Rectal smooth muscle tissue (tissue), 1 donor: ENCODE measurements around the gene SLIT3.
"Not testable (repeated sequence)": the region's sequence is repeated elsewhere in the genome, so short reads cannot be mapped to it uniquely, and the experiment has no call there.

ENCODE experiments used
- H3K27ac ChIP-seq: one replicate; pipeline ENCODE4 v1.7.0; 2013; ENCODE audit warnings: low read depth, low read length, inconsistent platforms
- H3K27me3 ChIP-seq: one replicate; pipeline ENCODE4 v1.7.0; 2013; ENCODE audit warnings: low read length; ENCODE audit not compliant: control insufficient read depth, insufficient read depth
- H3K36me3 ChIP-seq: one replicate; pipeline ENCODE4 v1.7.0; 2013; ENCODE audit warnings: low read length; ENCODE audit not compliant: control insufficient read depth, insufficient read depth
- H3K4me1 ChIP-seq: one replicate; pipeline ENCODE4 v1.7.0; 2013; ENCODE audit warnings: low read length; ENCODE audit not compliant: control insufficient read depth, insufficient read depth
- H3K4me3 ChIP-seq: one replicate; pipeline ENCODE4 v1.7.0; 2013; ENCODE audit warnings: low read length
- H3K9ac ChIP-seq: one replicate; pipeline ENCODE4 v1.7.0; 2013; ENCODE audit warnings: low read length

SLIT3 gene

GRCh38 chr5:168630958-168631357, 670.0 kb downstream of the SLIT3 start:
- H3K27me3 ChIP-seq, H3K36me3 ChIP-seq, H3K27ac ChIP-seq: not testable (repeated sequence)

GRCh38 chr5:168624850-168625364, 676.0 kb downstream of the SLIT3 start:
- H3K27me3 ChIP-seq, result no peaks in the 10 kb centered on the region
- H3K4me3 ChIP-seq, result no peak overlapping the region
- no peaks in the 10 kb centered on the region for H3K4me1 ChIP-seq
- no peak overlapping the region for H3K27ac ChIP-seq
- H3K36me3 ChIP-seq, result no peaks in the 10 kb centered on the region
- H3K9ac ChIP-seq, result no peak overlapping the region

More at GRCh38 chr5:168630958-168631357, 670.0 kb downstream of the SLIT3 start:
- H3K4me3 ChIP-seq, H3K9ac ChIP-seq, H3K4me1 ChIP-seq: not testable (repeated sequence)

GRCh38 chr5:168620807-168621206, 680.1 kb downstream of the SLIT3 start:
- no peaks in the 10 kb centered on the region for H3K36me3 ChIP-seq
- no peak overlapping the region for H3K9ac ChIP-seq
- no peaks in the 10 kb centered on the region for H3K4me1 ChIP-seq
- no peaks in the 10 kb centered on the region for H3K27me3 ChIP-seq
- H3K4me3 ChIP-seq, result no peak overlapping the region
- H3K27ac ChIP-seq, result no peak overlapping the region

- Histone ChIP-seq H3K27me3 (no peaks in the 10 kb centered on the region), H3K27ac (no peak overlapping the region), H3K4me3 (no peak overlapping the region), H3K9ac (no peak overlapping the region), H3K4me1 (no peaks in the 10 kb centered on the region), H3K36me3 (no peaks in the 10 kb centered on the region)
Observed at GRCh38 chr5:168614661-168615060, 686.3 kb downstream of the SLIT3 start.

GRCh38 chr5:168613996-168614395, 686.9 kb downstream of the SLIT3 start:
- no peak overlapping the region for H3K27ac ChIP-seq
- H3K4me3 ChIP-seq, result no peak overlapping the region
- H3K9ac ChIP-seq, result no peak overlapping the region
- no peaks in the 10 kb centered on the region for H3K36me3 ChIP-seq
- H3K27me3 ChIP-seq, result no peaks in the 10 kb centered on the region
- H3K4me1 ChIP-seq, result no peaks in the 10 kb centered on the region

GRCh38 chr5:168613396-168613795, 687.5 kb downstream of the SLIT3 start:
- Histone ChIP-seq H3K4me3 (no peak overlapping the region), H3K27me3 (no peaks in the 10 kb centered on the region), H3K36me3 (no peaks in the 10 kb centered on the region), H3K27ac (no peak overlapping the region), H3K4me1 (no peaks in the 10 kb centered on the region), H3K9ac (no peak overlapping the region)

GRCh38 chr5:168612996-168613395, 687.9 kb downstream of the SLIT3 start:
- H3K36me3 ChIP-seq, result no peaks in the 10 kb centered on the region
- H3K27me3 ChIP-seq, result no peaks in the 10 kb centered on the region
- H3K4me1 ChIP-seq, result no peaks in the 10 kb centered on the region
- H3K27ac ChIP-seq, result no peak overlapping the region
- H3K9ac ChIP-seq, result no peak overlapping the region
- H3K4me3 ChIP-seq, result no peak overlapping the region

- Histone ChIP-seq H3K36me3 (no peaks in the 10 kb centered on the region), H3K4me1 (no peaks in the 10 kb centered on the region), H3K27ac (no peak overlapping the region), H3K4me3 (no peak overlapping the region), H3K27me3 (no peaks in the 10 kb centered on the region), H3K9ac (no peak overlapping the region)
Observed at GRCh38 chr5:168612123-168612522, 688.8 kb downstream of the SLIT3 start.
